ENCODE data around the gene TIPARP.
"Not testable (repeated sequence)": the region's sequence is repeated elsewhere in the genome, so short reads cannot be mapped to it uniquely, and the experiment has no call there.

The TIPARP gene

GRCh38 chr3:156716105-156716862 is 41.9 kb downstream of the TIPARP start:
- DNase-seq: no peak

- no peak for DNase-seq
Observed at GRCh38 chr3:156718622-156719306, 44.4 kb downstream of the TIPARP start.

GRCh38 chr3:156720826-156721225 is 46.4 kb downstream of the TIPARP start:
- DNase-seq: no peak

GRCh38 chr3:156721687-156722618 is 47.6 kb downstream of the TIPARP start:
- no peak for DNase-seq

- DNase-seq: peak; percentile 28
Observed at GRCh38 chr3:156723182-156723619, 48.8 kb downstream of the TIPARP start.

GRCh38 chr3:156725682-156726081 is 51.3 kb downstream of the TIPARP start:
- DNase-seq: no peak

- DNase-seq: no peak
Observed at GRCh38 chr3:156726456-156726855, 52.1 kb downstream of the TIPARP start.

GRCh38 chr3:156727519-156728205 is 53.3 kb downstream of the TIPARP start:
- no peak for DNase-seq

- DNase-seq: no peak
Observed at GRCh38 chr3:156728267-156728985, 54.0 kb downstream of the TIPARP start.

- no peak for DNase-seq
Observed at GRCh38 chr3:156729460-156730179, 55.2 kb downstream of the TIPARP start.

GRCh38 chr3:156731813-156732212 is 57.4 kb downstream of the TIPARP start:
- no peak for DNase-seq

GRCh38 chr3:156732261-156732660 is 57.9 kb downstream of the TIPARP start:
- DNase-seq: peak; percentile 50

- DNase-seq: no peak
Observed at GRCh38 chr3:156732715-156733421, 58.5 kb downstream of the TIPARP start.

- DNase-seq: peak; percentile 80
Observed at GRCh38 chr3:156734661-156735060, 60.3 kb downstream of the TIPARP start.

- no peak for DNase-seq
Observed at GRCh38 chr3:156735471-156735870, 61.1 kb downstream of the TIPARP start.

- DNase-seq: not testable (repeated sequence)
Observed at GRCh38 chr3:156737049-156737448, 62.7 kb downstream of the TIPARP start.

- DNase-seq: no peak
Observed at GRCh38 chr3:156738251-156738650, 63.9 kb downstream of the TIPARP start.

GRCh38 chr3:156739976-156740375 is 65.6 kb downstream of the TIPARP start:
- no peak for DNase-seq

- not testable (repeated sequence) for DNase-seq
Observed at GRCh38 chr3:156740581-156740980, 66.2 kb downstream of the TIPARP start.

GRCh38 chr3:156741935-156742334 is 67.5 kb downstream of the TIPARP start:
- DNase-seq: no peak

GRCh38 chr3:156742401-156742800 is 68.0 kb downstream of the TIPARP start:
- DNase-seq: no peak
